B cell (primary cell): ENCODE data around the gene SLC2A4. TPM values are rescaled to one million over a fixed set of nuclear protein-coding genes. Genes with fewer than 3 reads are reported as not detected.
A peak's percentile ranks its signal among the peaks of the same experiment; 100 is the strongest.

Source experiments
- ATAC-seq: fragments of 200-7000 bp; cut with Tn5 transposase; one replicate; pipeline ENCODE4 v1.10.0; 2021; ENCODE audit warnings: low read depth, mild to moderate bottlenecking, moderate number of reproducible peaks, moderate library complexity
- CTCF ChIA-PET: fragments of 350-600 bp; sonication (Branson Sonifier 250); formaldehyde crosslinking; loops from one replicate; lab custom pipeline; 2021; ENCODE audit warnings: antibody characterized with exemption, inconsistent platforms; lab: Charles Lee
- POLR2A ChIA-PET: fragments of 350-600 bp; sonication (Branson Sonifier 250); formaldehyde crosslinking; loops from one replicate; lab custom pipeline; 2021; ENCODE audit warnings: antibody characterized with exemption; lab: Charles Lee
- DNase-seq: peaks from one replicate; pipeline ENCODE4 v3.0.0; 2013
- H2AFZ ChIP-seq: 2 replicates; pipeline ENCODE4 v1.6.1; 2012; ENCODE audit warnings: mild to moderate bottlenecking, low read depth, low read length; ENCODE audit not compliant: insufficient read depth, poor library complexity, severe bottlenecking
- H3K27ac ChIP-seq, 2 donors: 1 replicate in 1 of 2; 2 replicates in 1 of 2; pipeline ENCODE4 v1.5.1; 2012 to 2013; ENCODE audit warnings: low read length in 2 of 2, mild to moderate bottlenecking in 2 of 2, moderate library complexity in 1 of 2
- H3K27me3 ChIP-seq, 4 experiments: fragments of 200-600 bp in 1 of 4; sonication (generic) in 1 of 4; replicated peaks in 1 of 4; 1 replicate in 2 of 4; 2 replicates in 2 of 4; pipeline versions ENCODE4 v1.6.1 to v1.7.0; 2013 to 2016; ENCODE audit warnings: low read length in 3 of 4, mild to moderate bottlenecking in 2 of 4, mixed read lengths in 1 of 4, moderate library complexity in 1 of 4; ENCODE audit not compliant: insufficient read depth in 4 of 4, control insufficient read depth in 3 of 4; ENCODE audit errors: control extremely low read depth in 1 of 4
- H3K36me3 ChIP-seq, 2 experiments: replicated peaks in 1 of 2; 1 replicate in 1 of 2; 2 replicates in 1 of 2; pipeline versions ENCODE4 v1.6.1 to v1.7.1; 2013; ENCODE audit warnings: low read length in 1 of 2; ENCODE audit not compliant: insufficient read depth in 2 of 2, control insufficient read depth in 1 of 2; ENCODE audit errors: control extremely low read depth in 1 of 2, extremely low read depth in 1 of 2
- H3K4me1 ChIP-seq, 2 donors: fragments of 200-600 bp in 1 of 2; sonication (generic) in 1 of 2; 1 replicate in 1 of 2; 2 replicates in 1 of 2; pipeline versions ENCODE4 v1.5.1 to v1.6.1; 2013 to 2017; ENCODE audit warnings: low read length in 2 of 2; ENCODE audit not compliant: control insufficient read depth in 2 of 2, insufficient read depth in 2 of 2
- H3K4me2 ChIP-seq: replicated peaks from 2 replicates; pipeline ENCODE3; 2012; ENCODE audit warnings: mild to moderate bottlenecking, low read depth, low read length; ENCODE audit not compliant: poor library complexity, severe bottlenecking
- H3K4me3 ChIP-seq, 5 experiments: fragments of 200-600 bp in 1 of 5; sonication (generic) in 1 of 5; 1 replicate in 3 of 5; 2 replicates in 2 of 5; pipeline versions ENCODE4 v1.5.1 to v1.7.0; 2011 to 2016; ENCODE audit warnings: low read length in 4 of 5, mild to moderate bottlenecking in 4 of 5, low read depth in 2 of 5, control low read depth in 1 of 5, moderate library complexity in 1 of 5; ENCODE audit not compliant: insufficient read depth in 1 of 5; ENCODE audit errors: control extremely low read depth in 1 of 5, extremely low read depth in 1 of 5
- H3K79me2 ChIP-seq: fragments of 200-600 bp; sonication (generic); one replicate; pipeline ENCODE4 v1.6.0; 2016; ENCODE audit warnings: low read length; ENCODE audit not compliant: control insufficient read depth, insufficient read depth
- H3K9ac ChIP-seq: fragments of 200-600 bp; sonication (generic); 2 replicates; pipeline ENCODE4 v1.6.1; 2017; ENCODE audit warnings: mild to moderate bottlenecking, low read length, moderate library complexity
- H3K9me3 ChIP-seq, 3 donors: one replicate each; pipeline versions ENCODE4 v1.6.1 to v1.7.1; 2013; ENCODE audit warnings: low read length in 2 of 3; ENCODE audit not compliant: control insufficient read depth in 2 of 3, insufficient read depth in 1 of 3; ENCODE audit errors: control extremely low read depth in 1 of 3
- H4K20me1 ChIP-seq: 2 replicates; pipeline ENCODE4 v1.6.0; 2012; ENCODE audit warnings: mild to moderate bottlenecking, low read length; ENCODE audit not compliant: insufficient read depth, control insufficient read depth, poor library complexity, severe bottlenecking
- H3K27ac Mint-ChIP-seq: one replicate; pipeline ENCODE4 v1.8.0; 2021; ENCODE audit warnings: mixed read lengths
- H3K27me3 Mint-ChIP-seq: one replicate; pipeline ENCODE4 v1.8.0; 2021; ENCODE audit warnings: mixed read lengths
- H3K4me1 Mint-ChIP-seq: one replicate; pipeline ENCODE4 v1.8.0; 2021; ENCODE audit warnings: mixed read lengths
- H3K4me3 Mint-ChIP-seq: one replicate; pipeline ENCODE4 v1.8.0; 2021; ENCODE audit warnings: mixed read lengths
- H3K9me3 Mint-ChIP-seq: one replicate; pipeline ENCODE4 v1.8.0; 2022; ENCODE audit warnings: mixed read lengths; ENCODE audit not compliant: insufficient read depth
- CTCF ChIP-seq: fragments of 200-600 bp; IDR thresholded peaks from one replicate; pipeline ENCODE4 v1.8.0; 2022; ENCODE audit warnings: antibody characterized with exemption, mild to moderate bottlenecking
- EZH2 ChIP-seq: IDR thresholded peaks from 2 replicates; pipeline ENCODE4 v1.6.1; 2012; ENCODE audit warnings: borderline replicate concordance, low read depth, mild to moderate bottlenecking, moderate library complexity, low read length; ENCODE audit not compliant: insufficient read depth, poor library complexity, severe bottlenecking
- WGBS: methylation state at CpG from one replicate; pipeline ENCODE4 v1.1.5; 2013; ENCODE audit warnings: missing lambda C conversion rate; ENCODE audit not compliant: insufficient coverage; 5-methylcytosine and 5-hydroxymethylcytosine counted together
- intact Hi-C: fragments of 100-400 bp; cut with micrococcal nuclease; formaldehyde crosslinking; loops from one replicate; pipeline ENCODE4 v1.10.0; 2022
- polyA plus RNA-seq: library from polyadenylated mRNA; depleted of rRNA; stranded (reverse); fragments of >200 nt; gene quantifications from 2 replicates; pipeline ENCODE4 v1.2.3, GENCODE V29; 2012
- total RNA-seq, 2 donors: library from RNA; stranded (reverse); fragments of 120-200 nt in 1 of 2; gene quantifications; 1 replicate in 1 of 2; 2 replicates in 1 of 2; pipeline versions ENCODE4 v1.2.3 to v1.2.4, GENCODE V29; 2013 to 2022

SLC2A4 gene
- total and polyA plus RNA-seq, 2 donors (not counting 1 experiment from before 2014, with no cell fraction given), result not detected

GRCh38 chr17:7327501-7327900 is 46.0 kb downstream of the SLC2A4 start:
- Mint-ChIP-seq H3K27ac (peak overlapping the region; percentile 15), H3K27me3 (no peaks in the 10 kb centered on the region), H3K9me3 (no peaks in the 10 kb centered on the region), H3K4me3 (peak overlapping the region; percentile 49), H3K4me1 (peaks cover 35% of the 10 kb centered on the region)
- Histone ChIP-seq H2AFZ (no peak overlapping the region), H3K4me2 (no peak overlapping the region), H3K27me3 (no peaks in the 10 kb centered on the region), H4K20me1 (peaks cover 5% of the 10 kb centered on the region), H3K4me3 (no peak overlapping the region), H3K27ac (no peak overlapping the region), H3K9ac (no peak overlapping the region), H3K9me3 (no peaks in the 10 kb centered on the region), H3K4me1 (peaks cover 22 to 39% of the 10 kb centered on the region in 2 donors), H3K36me3 (peaks cover 0 to 34% of the 10 kb centered on the region in 2 experiments), H3K79me2 (peaks cover 29% of the 10 kb centered on the region)
- ChIA-PET CTCF (interaction anchor here (1.7 to 5.1 kb wide), 3 partner anchors 9 to 31 kb away, joined by 5 to 47 read pairs (median 15); partner anchors contain the start of gene ACAP1), POLR2A (interaction anchor here (1.0 to 1.2 kb wide), 2 partner anchors 9 to 12 kb away, joined by 3 read pairs; partner anchors contain the start of genes ACAP1 and GPS2)
- TF ChIP-seq CTCF (no peak), EZH2 (no peak)
- intact Hi-C loops, result no loop called here
- DNase-seq, result no peak
- 95% methylated on average over 12 of the region's 17 CpGs for WGBS
- ATAC-seq, result no peak

GRCh38 chr17:7328009-7328408 is 46.5 kb downstream of the SLC2A4 start:
- peaks cover 5% of the 10 kb centered on the region for H4K20me1 ChIP-seq
- H3K4me3 ChIP-seq, result no peak overlapping the region
- TF ChIP-seq CTCF (no peak), EZH2 (no peak)
- peaks cover 25% of the 10 kb centered on the region for H3K79me2 ChIP-seq
- ChIA-PET POLR2A (interaction anchor here (1.2 kb wide), 1 partner anchor 12 kb away, joined by 3 read pairs; the partner anchor contains the start of gene GPS2), CTCF (interaction anchor here (1.7 to 5.1 kb wide), 3 partner anchors 9 to 32 kb away, joined by 5 to 47 read pairs (median 15); partner anchors contain the start of gene ACAP1)
- H2AFZ ChIP-seq, result no peak overlapping the region
- intact Hi-C loops, result no loop called here
- no peak for DNase-seq
- H3K27me3 ChIP-seq, result no peaks in the 10 kb centered on the region
- ATAC-seq, result no peak
- Mint-ChIP-seq H3K27me3 (no peaks in the 10 kb centered on the region), H3K27ac (peak overlapping the region; percentile 94), H3K4me1 (peaks cover 38% of the 10 kb centered on the region), H3K4me3 (peak overlapping the region; percentile 96), H3K9me3 (no peaks in the 10 kb centered on the region)
- H3K27ac ChIP-seq, result no peak overlapping the region
- 100% methylated on average over 1 of the region's 1 CpG for WGBS
- H3K4me2 ChIP-seq, result peak overlapping the region; percentile 88
- H3K9me3 ChIP-seq, result no peaks in the 10 kb centered on the region
- peak overlapping the region; percentile 86 for H3K9ac ChIP-seq
- peaks cover 23 to 42% of the 10 kb centered on the region in 2 donors for H3K4me1 ChIP-seq
- H3K36me3 ChIP-seq, result peaks cover 0 to 29% of the 10 kb centered on the region in 2 experiments
